Heart left ventricle (tissue), 16 donors: ENCODE measurements around the gene NEDD9. TPM values are rescaled to one million over a fixed set of nuclear protein-coding genes. Genes with fewer than 3 reads are reported as not detected.
A peak's percentile ranks its signal among the peaks of the same experiment; 100 is the strongest.

ENCODE experiments used
- ATAC-seq, 4 donors: fragments of 200-7000 bp; cut with Tn5 transposase; one replicate each; pipeline ENCODE4 v1.9.1; 2020 to 2022; ENCODE audit warnings: moderate library complexity in 4 of 4, mild to moderate bottlenecking in 3 of 4, moderate number of reproducible peaks in 1 of 4
- DNase-seq, 5 donors: peaks; one replicate each; pipeline ENCODE4 v3.0.0-alpha.2; 2020
- H3K27ac ChIP-seq, 12 donors: fragments of 200-600 bp; sonication (generic) in 4 of 12; one replicate each; pipeline versions ENCODE4 v1.5.0 to v1.8.0; 2016 to 2022; ENCODE audit warnings: mild to moderate bottlenecking in 2 of 12
- H3K27me3 ChIP-seq, 9 donors: fragments of 200-600 bp; sonication (generic) in 2 of 9; one replicate each; pipeline versions ENCODE4 v1.5.1 to v1.8.0; 2016 to 2022; ENCODE audit warnings: mild to moderate bottlenecking in 3 of 9
- H3K36me3 ChIP-seq, 9 donors: fragments of 200-600 bp; sonication (generic) in 2 of 9; one replicate each; pipeline versions ENCODE4 v1.5.0 to v1.8.0; 2018 to 2022; ENCODE audit warnings: mild to moderate bottlenecking in 2 of 9
- H3K4me1 ChIP-seq, 12 donors: fragments of 200-600 bp; sonication (generic) in 4 of 12; one replicate each; pipeline versions ENCODE4 v1.5.0 to v1.8.0; 2016 to 2022; ENCODE audit warnings: mild to moderate bottlenecking in 3 of 12
- H3K4me3 ChIP-seq, 12 donors: fragments of 200-600 bp; sonication (generic) in 4 of 12; one replicate each; pipeline versions ENCODE4 v1.5.0 to v1.8.0; 2017 to 2022; ENCODE audit warnings: mild to moderate bottlenecking in 9 of 12, moderate library complexity in 4 of 12
- H3K9me3 ChIP-seq, 12 donors: fragments of 200-600 bp; sonication (generic) in 4 of 12; one replicate each; pipeline versions ENCODE4 v1.5.0 to v1.8.0; 2016 to 2022; ENCODE audit warnings: mild to moderate bottlenecking in 1 of 12
- CTCF ChIP-seq, 12 donors: fragments of 200-600 bp; sonication (generic) in 4 of 12; IDR thresholded peaks; one replicate each; pipeline versions ENCODE4 v1.5.0 to v1.8.0; 2018 to 2022; ENCODE audit warnings: antibody characterized with exemption in 12 of 12, mild to moderate bottlenecking in 5 of 12
- POLR2A ChIP-seq, 2 donors: fragments of 450-650 bp; IDR thresholded peaks; one replicate each; pipeline ENCODE4 v1.6.1; 2017; ENCODE audit warnings: antibody characterized with exemption in 2 of 2, mild to moderate bottlenecking in 2 of 2, moderate library complexity in 2 of 2
- WGBS, 4 donors: extraction: QIAGEN DNeasy Blood & Tissue Kit in 2 of 4; methylation state at CpG; one replicate each; pipeline versions ENCODE4 v1.1.5 to v1.1.7; 2013 to 2018; 5-methylcytosine and 5-hydroxymethylcytosine counted together
- intact Hi-C, 10 donors: fragments of 100-400 bp; cut with DNase I; formaldehyde crosslinking; loops; one replicate each; pipeline versions ENCODE4 v1.11.1 to v1.14.2; 2022
- polyA plus RNA-seq, 2 donors: library from polyadenylated mRNA; stranded (reverse); fragments of 200-250 nt; gene quantifications; one replicate each; pipeline ENCODE4 v1.2.3, GENCODE V29; 2013
- total RNA-seq, 9 donors: library from RNA; depleted of rRNA in 2 of 9; stranded (reverse); fragments of >200 nt in 2 of 9; fragmentation: NEBNext Ultra II Directional in 3 of 9; extraction: Animal tissue kit (Norgen Biotek cat#: 25700) in 3 of 9; gene quantifications; one replicate each; pipeline versions ENCODE4 v1.1.0 to v1.2.4, GENCODE V29; 2016 to 2023
- donor health status: ischemic (EF 13 %, LVEDD 7.1; RV severe dilation, severe dysfunction).
- donor health status: healthy with polysubstance abuse.
- donor health status: DM: no; HTN: yes; CAD: no.
- donor health status: DM: no; HTN: no; CAD: no.
- donor health status: ischemic (EF 25% LVEDD 6.9; RV normal size, moderate dysfunction).
- donor health status: ischemic (EF 25% LVEDD 5.7; RV mildly dilated, moderate dysfunction).
- donor health status: healthy.
- donor health status: DM: yes; HTN: yes; CAD: no.
- donor health status: ischemic (EF 35%, LVEDD 5.7; RV mildly dilated, moderate dysfunction).
- donor health status: nonischemic (EF 11% LVEDD 7.7; RV severe dilation, severe dysfunction).
- donor health status: DM: yes; HTN: yes; CAD: no.
- donor health status: PGD.
- donor health status: ischemic (EF 29% LVEDD 5.4; RV normal size, mild dysfunction).
- donor health status: nonischemic (EF 23%, LVEDD 6.1; RV moderate dilation, normal function).

Gene NEDD9
- total and polyA plus RNA-seq, 11 donors: 10.2 to 55.7 (median 20.9) TPM

DNA sequence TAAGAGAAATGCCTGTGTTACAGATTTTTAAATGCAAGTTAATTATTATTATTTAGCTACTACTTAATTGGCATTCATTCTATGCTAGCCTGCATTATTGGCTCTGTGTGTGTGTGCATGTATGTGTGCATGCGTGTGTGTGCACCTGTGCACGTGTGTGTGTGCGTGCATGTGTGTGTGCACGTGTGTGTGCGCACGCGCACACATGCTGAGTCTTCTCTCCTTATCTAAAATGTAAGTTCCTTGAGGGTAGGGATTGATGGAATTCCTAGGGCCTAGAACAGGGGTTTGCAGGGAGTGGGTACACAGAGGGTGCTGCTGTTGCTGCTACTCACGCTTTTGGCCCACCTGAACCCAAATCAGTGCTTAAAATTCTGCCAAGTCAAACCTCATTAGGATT, 43.8 kb upstream of the NEDD9 start:
- 97 to 99% (median 98%) methylated on average over 8 of the region's 8 CpGs for WGBS, 4 donors
- Histone ChIP-seq H3K27me3 (no peaks in the 10 kb centered on the region), H3K9me3 (no peaks in the 10 kb centered on the region), H3K27ac (peak overlapping the region in 1 of 12 donors; percentile 19), H3K36me3 (no peaks in the 10 kb centered on the region), H3K4me1 (peaks cover 0 to 41% (median 1%) of the 10 kb centered on the region in 12 donors), H3K4me3 (no peak overlapping the region)
- ATAC-seq: no peak
- intact Hi-C loops: no loop called here
- TF ChIP-seq POLR2A (IDR thresholded peaks at IDR 0.05): no peak
- TF ChIP-seq CTCF (IDR thresholded peaks at IDR 0.05): no peak
- DNase-seq: no peak

DNA sequence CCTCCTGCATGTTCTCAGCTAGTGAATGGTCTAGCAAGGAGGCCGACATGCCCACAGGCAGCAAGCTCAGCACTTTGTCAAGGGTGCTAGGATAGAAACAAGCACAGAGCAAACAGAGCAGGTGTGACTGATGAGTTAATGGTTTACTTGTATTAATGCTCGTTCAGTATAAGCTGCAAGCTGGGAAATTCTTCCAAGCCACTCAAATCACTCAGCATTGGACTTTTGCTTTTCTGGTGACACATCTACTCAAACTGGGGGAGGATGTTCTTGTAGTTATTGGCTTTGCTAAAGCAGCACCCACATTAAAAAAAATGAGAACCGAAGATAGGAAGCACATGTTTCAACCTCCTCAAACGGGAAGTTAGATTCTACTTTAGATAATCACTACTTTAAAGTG, 43.1 kb upstream of the NEDD9 start:
- TF ChIP-seq CTCF (IDR thresholded peaks at IDR 0.05) (no peak), POLR2A (IDR thresholded peaks at IDR 0.05) (no peak)
- no peaks in the 10 kb centered on the region for H3K9me3 ChIP-seq
- no peaks in the 10 kb centered on the region for H3K27me3 ChIP-seq
- peaks cover 0 to 47% (median 5%) of the 10 kb centered on the region in 12 donors for H3K4me1 ChIP-seq
- H3K4me3 ChIP-seq: no peak overlapping the region
- no peaks in the 10 kb centered on the region for H3K36me3 ChIP-seq
- no peak for ATAC-seq
- no peak overlapping the region for H3K27ac ChIP-seq
- DNase-seq: no peak
- intact Hi-C loops: no loop called here
- WGBS, 4 donors: 56 to 71% (median 62%) methylated on average over 4 of the region's 4 CpGs

DNA sequence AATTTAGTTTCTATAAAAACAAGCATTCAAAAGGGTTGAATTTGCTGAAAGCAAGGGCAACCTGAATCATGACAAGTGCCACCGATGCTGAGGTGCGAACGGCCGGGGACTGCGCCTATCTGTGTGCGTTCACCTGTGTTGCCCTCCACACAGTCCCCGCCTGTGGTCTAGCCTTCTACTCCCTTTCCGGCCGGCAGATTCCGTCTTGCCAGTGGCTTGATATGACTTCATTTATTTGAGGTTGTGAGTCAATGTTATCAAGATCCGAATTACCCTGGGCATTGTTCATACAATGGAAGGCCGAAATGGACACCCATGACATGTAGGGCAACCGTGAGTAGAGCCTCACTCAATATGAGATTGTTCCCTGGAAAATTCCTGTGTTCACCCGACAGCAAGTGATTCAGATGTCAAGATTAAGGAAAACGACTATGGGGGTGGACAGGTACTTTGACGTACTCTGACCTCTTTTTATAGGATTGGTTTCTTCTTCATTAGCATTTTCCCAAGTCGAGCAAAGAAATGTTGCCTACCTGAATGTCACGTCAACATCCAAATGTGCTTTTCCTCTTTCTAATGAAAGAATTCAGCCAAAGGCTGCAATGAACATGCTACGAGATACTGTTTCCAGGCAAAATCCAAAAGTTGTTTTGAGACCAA, 41.1 kb upstream of the NEDD9 start:
- Histone ChIP-seq H3K4me1 (peaks cover 0 to 49% (median 9%) of the 10 kb centered on the region in 12 donors), H3K9me3 (no peaks in the 10 kb centered on the region), H3K27ac (no peak overlapping the region), H3K36me3 (no peaks in the 10 kb centered on the region), H3K27me3 (no peaks in the 10 kb centered on the region), H3K4me3 (no peak overlapping the region)
- 94 to 95% (median 95%) methylated on average over 19 of the region's 19 CpGs for WGBS, 4 donors
- DNase-seq (no peak), ATAC-seq (no peak)
- intact Hi-C loops: no loop called here
- TF ChIP-seq CTCF (IDR thresholded peaks at IDR 0.05): no peak
- no peak for TF ChIP-seq POLR2A (IDR thresholded peaks at IDR 0.05)

- TF ChIP-seq POLR2A (IDR thresholded peaks at IDR 0.05) (no peak), CTCF (IDR thresholded peaks at IDR 0.05) (no peak)
- H3K27ac ChIP-seq: no peak overlapping the region
- no peaks in the 10 kb centered on the region for H3K27me3 ChIP-seq
- 61 to 64% (median 64%) methylated on average over 11 of the region's 11 CpGs for WGBS, 4 donors
- no peaks in the 10 kb centered on the region for H3K36me3 ChIP-seq
- no peak overlapping the region for H3K4me3 ChIP-seq
- DNase-seq (no peak), ATAC-seq (peak in 3 of 4 donors; percentile 52 to 73 (median 69))
- no peaks in the 10 kb centered on the region for H3K9me3 ChIP-seq
- peaks cover 0 to 40% (median 8%) of the 10 kb centered on the region in 12 donors for H3K4me1 ChIP-seq
- intact Hi-C loops: no loop called here
Measured at GRCh38 chr6:11272491-11273192, 40.2 kb upstream of the NEDD9 start.
